Thoracic aorta (tissue), 2 donors: ENCODE data around the gene AATK. TPM values are rescaled to one million over a fixed set of nuclear protein-coding genes. Genes with fewer than 3 reads are reported as not detected.

Experiments
- ATAC-seq: fragments of 150-250 bp; one replicate; pipeline ENCODE4 v1.8.0; 2017; ENCODE audit warnings: low read depth; ENCODE audit not compliant: insufficient number of reproducible peaks, low FRiP score
- DNase-seq: peaks from one replicate; pipeline ENCODE4 v3.0.0-alpha.2; 2020; ENCODE audit warnings: low spot score
- H3K27ac ChIP-seq, 2 donors: fragments of 200-600 bp; sonication (generic); 1 replicate in 1 of 2; 2 replicates in 1 of 2; pipeline ENCODE4 v1.5.1; 2016; ENCODE audit warnings: mild to moderate bottlenecking in 2 of 2, moderate library complexity in 2 of 2
- H3K27me3 ChIP-seq: fragments of 200-600 bp; sonication (generic); replicated peaks from 2 replicates; pipeline ENCODE4 v1.6.0; 2016; ENCODE audit warnings: mild to moderate bottlenecking; ENCODE audit not compliant: insufficient read depth
- H3K36me3 ChIP-seq: fragments of 200-600 bp; sonication (generic); one replicate; pipeline ENCODE4 v1.5.1; 2016
- H3K4me1 ChIP-seq, 2 donors: fragments of 200-600 bp; sonication (generic); 1 replicate in 1 of 2; 2 replicates in 1 of 2; pipeline versions ENCODE4 v1.5.1 to v1.6.0; 2016; ENCODE audit warnings: low read depth in 2 of 2, mild to moderate bottlenecking in 1 of 2; ENCODE audit not compliant: control insufficient read depth in 1 of 2
- H3K4me3 ChIP-seq: fragments of 200-600 bp; sonication (generic); 2 replicates; pipeline ENCODE4 v1.5.1; 2016; ENCODE audit warnings: mild to moderate bottlenecking
- H3K9me3 ChIP-seq: fragments of 200-600 bp; sonication (generic); 2 replicates; pipeline ENCODE4 v1.5.1; 2016
- CTCF ChIP-seq: fragments of 200-600 bp; sonication (generic); IDR thresholded peaks from one replicate; pipeline ENCODE4 v1.5.1; 2019; ENCODE audit warnings: antibody characterized with exemption
- total RNA-seq, 2 donors: library from RNA; depleted of rRNA; stranded (reverse); fragments of >200 nt; gene quantifications; one replicate each; pipeline versions ENCODE4 v1.1.0 to v1.2.3, GENCODE V29; 2016

The AATK gene
- total RNA-seq, 2 donors from 2014 or later, result 6.1 to 19.8 TPM

GRCh38 chr17:81182596-81182995 is 16.6 kb upstream of the AATK start:
- no peaks in the 10 kb centered on the region for H3K9me3 ChIP-seq
- DNase-seq (no peak), ATAC-seq (no peak)
- H3K27ac ChIP-seq, result no peak overlapping the region
- H3K4me3 ChIP-seq, result no peak overlapping the region
- H3K36me3 ChIP-seq, result no peaks in the 10 kb centered on the region
- H3K27me3 ChIP-seq, result no peaks in the 10 kb centered on the region
- H3K4me1 ChIP-seq, result no peaks in the 10 kb centered on the region
- no peak for TF ChIP-seq CTCF

DNA sequence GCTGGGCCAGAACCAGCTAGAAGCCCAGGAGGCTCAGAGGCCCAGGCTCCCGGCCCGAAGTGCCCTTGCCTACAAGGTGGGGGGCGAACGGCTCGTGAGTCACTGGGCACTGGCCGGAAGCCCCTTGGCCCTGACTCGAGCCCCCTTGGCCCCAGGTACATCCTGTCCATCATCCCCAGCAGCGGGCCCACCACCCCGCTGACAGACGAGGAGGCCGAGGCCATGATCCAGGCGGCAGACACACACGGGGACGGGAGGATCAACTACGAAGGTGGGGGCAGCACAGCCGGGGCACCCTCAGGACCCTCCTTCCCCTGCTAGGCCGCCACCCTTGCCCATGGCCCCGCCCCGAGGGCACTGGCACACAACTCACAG is 15.8 kb upstream of the AATK start:
- no peak for ATAC-seq
- no peak for TF ChIP-seq CTCF
- no peak overlapping the region for H3K4me3 ChIP-seq
- no peaks in the 10 kb centered on the region for H3K9me3 ChIP-seq
- no peaks in the 10 kb centered on the region for H3K36me3 ChIP-seq
- H3K27ac ChIP-seq, result no peak overlapping the region
- H3K27me3 ChIP-seq, result no peaks in the 10 kb centered on the region
- H3K4me1 ChIP-seq, result no peaks in the 10 kb centered on the region
- DNase-seq, result no peak

DNA sequence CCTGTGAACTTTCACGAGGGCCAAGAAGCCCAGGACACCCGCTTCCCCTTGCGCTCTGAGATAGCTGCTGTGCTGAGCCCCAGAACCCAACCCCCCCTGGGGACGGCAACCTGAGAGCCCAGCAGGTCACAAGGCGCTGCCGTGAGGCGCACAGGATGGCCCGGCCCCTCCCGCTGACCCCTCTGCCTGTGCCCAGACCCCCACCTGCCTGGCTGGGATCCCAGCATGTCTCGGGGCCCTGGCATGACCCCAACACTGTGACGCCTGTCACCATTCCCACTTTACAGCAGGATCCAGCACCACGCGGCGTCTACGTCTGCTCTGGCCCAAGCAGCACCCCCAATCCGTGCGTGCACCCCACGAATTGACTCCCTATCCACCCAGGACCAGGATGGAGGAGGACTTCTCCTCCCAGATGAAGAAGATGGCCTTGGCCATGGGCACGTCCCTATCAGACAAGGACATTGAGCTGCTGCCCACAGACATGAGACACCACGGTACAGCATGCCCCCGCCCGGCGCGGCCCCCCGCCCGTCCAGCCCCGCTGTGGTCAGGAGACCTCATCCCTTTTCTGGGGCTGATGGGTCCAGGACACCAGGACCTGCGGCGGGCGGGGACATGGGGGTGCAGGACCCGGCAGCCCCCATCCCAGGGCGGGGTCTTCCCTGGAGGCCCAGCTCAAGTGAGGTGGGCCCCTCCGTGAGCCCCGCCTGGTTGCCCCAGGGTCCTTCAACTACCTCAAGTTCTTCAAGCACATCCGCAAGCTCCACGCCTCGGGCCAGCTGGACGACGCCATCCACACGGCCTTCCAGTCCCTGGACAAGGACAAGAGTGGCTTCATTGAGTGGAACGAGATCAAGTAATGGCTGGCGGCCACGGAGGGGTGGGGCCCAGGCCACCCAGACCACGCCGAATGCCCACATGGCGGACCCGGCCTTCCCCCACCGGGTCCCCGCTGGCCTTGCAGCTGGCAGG is 15.1 kb upstream of the AATK start:
- H3K9me3 ChIP-seq, result no peaks in the 10 kb centered on the region
- ATAC-seq, result no peak

GRCh38 chr17:81179861-81180260 is 13.8 kb upstream of the AATK start:
- no peak overlapping the region for H3K27ac ChIP-seq
- no peak overlapping the region for H3K4me3 ChIP-seq
- ATAC-seq, result no peak
- no peaks in the 10 kb centered on the region for H3K27me3 ChIP-seq
- no peak for TF ChIP-seq CTCF
- H3K4me1 ChIP-seq, result no peaks in the 10 kb centered on the region
- H3K9me3 ChIP-seq, result no peaks in the 10 kb centered on the region
- no peak for DNase-seq
- no peaks in the 10 kb centered on the region for H3K36me3 ChIP-seq

More for the DNA sequence above, 15.1 kb upstream of the AATK start:
- Histone ChIP-seq H3K4me1 (no peaks in the 10 kb centered on the region), H3K4me3 (no peak overlapping the region), H3K27me3 (no peaks in the 10 kb centered on the region), H3K27ac (no peak overlapping the region), H3K36me3 (no peaks in the 10 kb centered on the region)
- no peak for TF ChIP-seq CTCF
- no peak for DNase-seq

DNA sequence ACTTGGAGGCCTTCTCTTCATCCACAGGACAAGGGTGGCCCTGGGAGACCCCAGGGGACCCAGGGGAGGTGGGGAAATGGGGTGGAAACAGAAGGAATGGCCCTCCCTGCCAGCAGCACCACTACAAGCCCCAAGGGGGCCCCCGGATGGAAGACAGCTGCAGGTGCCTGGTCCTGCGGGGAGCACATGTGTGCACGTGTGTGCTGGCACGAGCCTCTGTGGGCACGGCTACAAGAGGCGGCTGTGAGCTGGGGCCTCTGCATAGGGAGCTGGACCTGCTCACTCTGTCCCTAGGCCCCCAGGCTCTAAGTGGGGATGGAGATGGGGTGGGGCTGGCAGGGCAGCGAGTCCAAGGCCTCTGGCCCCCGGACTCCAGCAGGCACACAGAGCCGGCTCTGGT is 13.2 kb upstream of the AATK start:
- H3K36me3 ChIP-seq, result no peaks in the 10 kb centered on the region
- H3K4me1 ChIP-seq, result no peaks in the 10 kb centered on the region
- no peak overlapping the region for H3K4me3 ChIP-seq
- ATAC-seq, result no peak
- no peak for TF ChIP-seq CTCF
- no peaks in the 10 kb centered on the region for H3K9me3 ChIP-seq
- H3K27ac ChIP-seq, result no peak overlapping the region
- no peak for DNase-seq
- H3K27me3 ChIP-seq, result no peaks in the 10 kb centered on the region
